GM18907 (cell line): ENCODE measurements around the gene CFAP251.
"Not testable (repeated sequence)": the region's sequence is repeated elsewhere in the genome, so short reads cannot be mapped to it uniquely, and the experiment has no call there.

ENCODE experiments used
- ATAC-seq: cut with Tn5 transposase; IDR thresholded peaks from one replicate; pipeline ENCODE4 v1.9.1; 2021; ENCODE audit warnings: mild to moderate bottlenecking, moderate library complexity; ENCODE audit not compliant: unreplicated experiment

CFAP251 gene, protein sequence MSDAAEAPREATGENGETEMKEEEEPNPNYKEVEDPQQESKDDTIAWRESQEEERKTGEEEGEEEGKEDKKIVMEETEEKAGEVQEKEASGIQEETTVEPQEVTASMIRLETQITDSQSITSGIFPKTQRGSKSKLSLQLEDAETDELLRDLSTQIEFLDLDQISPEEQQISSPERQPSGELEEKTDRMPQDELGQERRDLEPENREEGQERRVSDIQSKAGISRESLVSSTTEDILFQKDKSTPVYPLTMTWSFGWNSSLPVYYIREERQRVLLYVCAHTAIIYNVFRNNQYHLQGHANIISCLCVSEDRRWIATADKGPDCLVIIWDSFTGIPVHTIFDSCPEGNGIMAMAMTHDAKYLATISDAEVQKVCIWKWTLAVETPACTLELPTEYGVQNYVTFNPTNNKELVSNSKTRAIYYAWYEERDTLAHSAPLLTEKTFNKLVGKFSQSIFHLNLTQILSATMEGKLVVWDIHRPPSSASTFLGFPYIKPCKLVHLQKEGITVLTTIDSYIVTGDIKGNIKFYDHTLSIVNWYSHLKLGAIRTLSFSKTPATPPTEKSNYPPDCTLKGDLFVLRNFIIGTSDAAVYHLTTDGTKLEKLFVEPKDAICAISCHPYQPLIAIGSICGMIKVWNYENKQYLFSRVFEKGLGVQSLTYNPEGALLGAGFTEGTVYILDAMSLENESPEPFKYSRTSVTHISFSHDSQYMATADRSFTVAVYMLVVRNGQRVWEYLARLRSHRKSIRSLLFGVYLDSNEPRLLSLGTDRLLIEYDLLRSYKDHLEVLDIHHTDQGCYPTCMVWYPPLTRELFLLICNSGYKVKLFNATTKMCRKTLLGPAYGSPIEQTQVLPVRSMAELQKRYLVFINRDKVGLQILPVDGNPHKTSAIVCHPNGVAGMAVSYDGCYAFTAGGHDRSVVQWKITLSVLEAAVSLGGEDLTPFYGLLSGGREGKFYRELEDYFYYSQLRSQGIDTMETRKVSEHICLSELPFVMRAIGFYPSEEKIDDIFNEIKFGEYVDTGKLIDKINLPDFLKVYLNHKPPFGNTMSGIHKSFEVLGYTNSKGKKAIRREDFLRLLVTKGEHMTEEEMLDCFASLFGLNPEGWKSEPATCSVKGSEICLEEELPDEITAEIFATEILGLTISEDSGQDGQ

DNA sequence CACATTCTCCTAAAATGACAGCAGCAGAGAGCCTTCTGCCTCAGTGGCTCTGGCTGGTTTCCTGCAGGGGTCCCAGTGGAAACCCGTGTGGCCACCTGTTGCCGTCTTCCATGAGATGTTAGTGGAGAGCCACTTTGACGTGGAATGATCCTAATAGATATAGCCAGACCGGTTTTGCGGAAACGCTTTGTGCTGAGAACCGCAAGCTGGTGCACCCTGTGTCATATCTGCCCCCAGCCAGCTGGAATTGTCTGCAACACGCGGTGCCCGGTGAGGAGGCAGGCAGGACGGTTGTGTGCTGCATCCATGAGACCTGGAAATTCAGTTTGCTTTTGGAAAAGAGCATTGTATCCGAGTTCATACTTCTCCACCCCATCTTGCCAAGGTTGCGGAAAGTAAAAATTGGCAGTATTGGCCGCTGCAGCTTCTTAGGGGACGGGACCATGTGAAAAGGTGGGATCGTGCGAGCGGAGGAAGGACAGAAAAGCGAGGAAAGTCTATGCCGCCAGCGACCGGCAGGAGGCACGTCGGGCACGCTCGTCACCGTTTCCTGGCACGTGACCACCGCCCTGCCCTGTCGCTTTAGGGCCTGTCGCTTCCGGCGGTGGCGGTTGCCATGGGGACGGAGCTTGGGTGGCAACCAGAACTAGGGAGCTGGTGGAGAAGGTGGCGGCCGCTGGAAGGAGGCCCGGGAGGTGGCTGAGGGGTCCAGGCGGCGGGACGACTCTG, at the start of gene CFAP251:
TSS of gene CFAP251 (plus strand) at position 643 of the 729 bp plus-strand sequence. CDS start 2,714 bp downstream, outside the sequence.
- peak; percentile 90 for ATAC-seq

DNA sequence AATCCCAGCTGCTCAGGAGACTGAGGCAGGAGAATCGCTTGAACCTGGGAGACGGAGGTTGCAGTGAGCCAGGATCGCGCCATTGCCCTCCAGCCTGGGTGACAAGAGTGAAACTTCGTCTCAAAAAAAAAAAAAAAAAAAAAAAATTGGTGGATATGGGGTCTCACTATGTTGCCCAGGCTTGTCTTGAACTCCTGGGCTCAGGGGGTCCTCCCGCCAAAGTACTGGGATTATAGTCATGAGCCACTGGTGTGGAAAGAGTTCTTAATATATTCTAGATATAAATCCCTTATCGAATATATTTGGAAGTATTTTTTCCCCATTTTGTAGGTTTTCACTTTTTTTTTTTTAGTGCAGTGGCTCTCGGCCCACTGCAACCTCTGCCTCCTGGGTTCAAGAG, 49.2 kb upstream of the CFAP251 start:
- not testable (repeated sequence) for ATAC-seq

- ATAC-seq = no peak
These were observed 46.9 kb upstream of the CFAP251 start for GRCh38 chr12:121871467-121871866.

DNA sequence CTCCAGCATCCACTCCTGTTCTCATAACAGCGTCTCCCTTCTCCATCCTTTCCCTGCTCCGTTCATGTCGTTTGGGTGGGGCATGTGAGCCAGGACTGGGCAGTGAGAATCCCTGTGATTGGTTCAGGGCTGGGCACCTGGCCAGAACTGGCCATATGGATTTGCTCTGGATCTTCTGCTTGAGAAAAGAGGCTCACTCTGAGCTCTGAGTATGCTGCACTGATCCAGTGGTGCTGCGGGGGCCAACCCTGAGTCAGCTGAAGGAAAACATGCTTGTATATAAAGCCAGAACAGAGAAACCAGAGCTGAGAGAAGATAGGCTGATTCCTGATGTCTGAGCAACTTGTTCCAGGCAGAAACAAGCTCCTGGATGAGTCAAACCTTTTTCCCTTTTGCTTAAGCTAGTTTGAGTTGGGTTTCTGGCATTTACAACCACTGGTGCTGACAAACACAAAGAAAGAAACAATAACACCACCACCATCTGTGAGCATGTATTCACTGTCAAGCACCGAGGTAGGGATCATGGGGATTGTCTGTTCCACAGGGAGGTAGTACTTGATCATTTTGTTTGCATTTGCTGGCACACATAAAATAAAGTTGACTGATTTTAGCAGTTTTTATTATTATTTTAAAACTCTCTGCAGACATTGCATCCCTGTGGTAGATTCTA, 45.7 kb upstream of the CFAP251 start:
- ATAC-seq = no peak

DNA sequence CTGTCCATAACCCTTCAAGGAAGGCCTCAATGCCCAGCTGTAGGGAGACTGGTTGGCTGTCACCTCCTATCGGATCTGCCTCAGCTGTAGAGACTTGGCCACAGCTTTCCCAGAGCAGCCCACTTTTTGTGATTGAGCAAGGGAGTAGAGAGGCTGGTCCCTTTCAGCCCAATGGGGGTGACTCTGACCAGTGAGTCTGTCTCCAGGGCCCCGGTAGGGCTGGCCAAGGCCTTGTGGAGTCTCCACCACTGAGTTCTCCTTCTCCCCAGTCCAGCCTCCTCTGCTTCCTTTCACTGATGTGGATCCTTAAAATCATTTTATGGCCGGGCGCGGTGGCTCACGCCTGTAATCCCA, 45.2 kb upstream of the CFAP251 start:
- no peak for ATAC-seq

- ATAC-seq = no peak
These were observed 44.3 kb upstream of the CFAP251 start for GRCh38 chr12:121874071-121874470.

- no peak for ATAC-seq
These were observed 42.8 kb upstream of the CFAP251 start for GRCh38 chr12:121875582-121875981.

- not testable (repeated sequence) for ATAC-seq
These were observed 42.3 kb upstream of the CFAP251 start for GRCh38 chr12:121876080-121876447.

- ATAC-seq = no peak
These were observed 35.1 kb upstream of the CFAP251 start for GRCh38 chr12:121883315-121883660.

DNA sequence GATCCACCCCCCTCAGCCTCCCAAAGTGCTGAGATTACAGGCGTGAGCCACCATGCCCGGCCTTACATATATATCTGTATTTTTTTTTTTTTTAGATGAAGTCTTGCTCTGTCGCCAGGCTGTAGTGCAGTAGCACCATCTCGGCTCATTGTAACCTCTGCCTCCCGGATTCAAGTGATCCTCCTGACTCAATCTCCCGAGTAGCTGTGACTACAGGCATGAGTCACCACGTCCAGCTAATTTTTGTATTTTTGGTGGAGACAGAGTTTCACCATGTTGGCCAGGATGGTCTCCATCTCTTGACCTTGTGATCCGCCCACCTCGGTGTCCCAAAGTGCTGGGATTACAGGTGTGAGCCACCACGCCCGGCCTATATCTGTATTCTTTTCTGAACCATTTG, 33.3 kb upstream of the CFAP251 start:
- not testable (repeated sequence) for ATAC-seq

GRCh38 chr12:121888083-121888477, 30.3 kb upstream of the CFAP251 start:
- no peak for ATAC-seq

- peak; percentile 91 for ATAC-seq
These were observed 29.7 kb upstream of the CFAP251 start, which contains the start of gene PSMD9 for GRCh38 chr12:121888478-121889273. Gene PSMD9, plus strand, starts transcription at chr12:121888790. Its CDS starts 67 bp downstream, at chr12:121888857.

DNA sequence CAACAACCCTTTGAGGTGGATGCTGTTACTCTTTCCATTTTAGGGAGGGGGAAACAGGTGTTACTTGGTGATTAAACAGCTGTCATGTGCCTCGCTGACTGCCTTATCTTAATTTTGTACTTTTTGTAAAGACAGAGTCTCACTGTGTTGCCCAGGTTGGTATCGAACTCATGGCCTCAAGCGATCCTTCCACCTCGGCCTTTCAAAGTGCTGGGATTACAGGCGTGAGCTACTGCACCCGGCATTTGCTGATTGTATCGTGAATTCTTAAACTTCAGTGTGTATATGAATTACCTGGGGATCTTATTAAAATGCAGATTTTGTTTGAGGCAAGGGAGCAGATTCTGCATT, 29.1 kb upstream of the CFAP251 start:
- ATAC-seq = no peak

- not testable (repeated sequence) for ATAC-seq
These were observed 28.7 kb upstream of the CFAP251 start for GRCh38 chr12:121889661-121890060.

DNA sequence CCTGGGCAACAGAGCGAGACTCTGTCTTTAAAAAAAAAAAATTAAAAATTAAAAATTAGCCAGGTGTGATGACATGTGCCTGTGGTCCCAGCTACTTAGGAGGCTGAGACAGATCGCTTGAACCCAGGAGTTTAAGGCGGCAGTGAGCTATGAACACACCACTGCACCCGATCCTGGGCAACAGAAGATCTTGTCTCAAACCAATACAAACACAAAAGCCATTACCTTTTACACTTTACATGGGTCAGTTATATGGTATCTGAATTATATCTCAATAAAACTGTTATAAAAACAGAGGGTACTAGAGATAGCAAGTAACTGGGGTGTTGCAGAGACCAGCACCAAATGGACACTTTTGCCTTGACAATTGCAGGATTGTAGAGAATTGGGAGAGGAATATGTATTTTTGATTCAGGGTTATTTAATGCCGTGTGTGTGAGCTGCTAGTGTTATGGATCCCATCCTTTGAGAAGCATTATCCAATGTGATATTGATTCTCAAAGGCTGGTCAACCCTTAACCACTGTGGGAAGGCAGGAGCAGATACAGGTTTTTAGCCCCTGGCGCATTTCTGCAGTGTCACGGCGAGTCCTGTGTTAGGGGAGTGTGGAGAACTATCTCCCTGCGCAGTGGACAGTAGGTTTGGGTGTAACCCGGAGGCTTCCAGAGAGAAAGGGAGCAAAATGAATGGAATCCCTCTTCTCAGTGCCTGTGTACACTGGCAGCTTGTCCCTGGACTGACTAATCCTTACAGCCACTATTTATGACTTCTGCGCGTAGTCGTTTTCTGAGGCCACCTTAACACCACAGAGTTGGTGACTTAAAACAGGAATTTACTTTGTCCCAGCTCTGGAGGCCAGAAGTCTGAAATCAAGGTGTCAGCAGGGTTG, 25.5 kb upstream of the CFAP251 start:
- ATAC-seq = no peak

- ATAC-seq = no peak
These were observed 24.4 kb upstream of the CFAP251 start for GRCh38 chr12:121893961-121894460.

DNA sequence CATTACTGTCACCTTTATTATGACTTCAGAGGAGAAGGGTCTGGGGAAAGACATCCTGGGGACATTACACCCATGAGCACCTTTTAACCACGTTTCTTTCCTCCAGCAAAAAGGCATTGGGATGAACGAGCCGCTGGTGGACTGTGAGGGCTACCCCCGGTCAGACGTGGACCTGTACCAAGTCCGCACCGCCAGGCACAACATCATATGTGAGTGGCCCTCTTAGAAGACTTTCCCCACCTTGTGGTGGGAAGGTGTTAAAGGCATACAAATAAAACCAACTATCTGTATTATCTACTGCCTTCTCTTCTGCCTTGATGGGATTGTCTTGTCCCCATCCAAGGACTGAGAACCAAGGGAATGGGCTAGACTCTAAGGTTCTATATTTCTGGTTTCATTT, 23.8 kb upstream of the CFAP251 start:
- ATAC-seq = no peak

- no peak for ATAC-seq
These were observed 20.1 kb upstream of the CFAP251 start for GRCh38 chr12:121898287-121898686.
